Small intestine (tissue), 7 donors: ENCODE data around the gene AUTS2. TPM values are rescaled to one million over a fixed set of nuclear protein-coding genes. Genes with fewer than 3 reads are reported as not detected.

Experiments
- DNase-seq, 2 donors: peaks; one replicate each; pipeline versions ENCODE4 v3.0.0 to v3.0.0-alpha.2; 2013
- FAIRE-seq: peaks from 2 replicates; lab custom pipeline; 2012; peaks lifted over from hg19 to GRCh38; lab: Jason Lieb, UNC
- H3K27ac ChIP-seq, 3 donors: one replicate each; pipeline ENCODE4 v1.5.1; 2013; ENCODE audit warnings: low read length in 2 of 3, mild to moderate bottlenecking in 2 of 3, control low read depth in 1 of 3, inconsistent platforms in 1 of 3, low read depth in 1 of 3, moderate library complexity in 1 of 3
- H3K27me3 ChIP-seq, 3 donors: one replicate each; pipeline ENCODE4 v1.6.1; 2013; ENCODE audit warnings: low read length in 3 of 3, inconsistent platforms in 1 of 3; ENCODE audit not compliant: control insufficient read depth in 3 of 3, insufficient read depth in 3 of 3
- H3K36me3 ChIP-seq, 3 donors: one replicate each; pipeline ENCODE4 v1.6.1; 2013; ENCODE audit warnings: low read length in 3 of 3, inconsistent platforms in 1 of 3, low read depth in 1 of 3, mild to moderate bottlenecking in 1 of 3, moderate library complexity in 1 of 3; ENCODE audit not compliant: control insufficient read depth in 3 of 3, insufficient read depth in 2 of 3
- H3K4me1 ChIP-seq, 3 donors: one replicate each; pipeline ENCODE4 v1.6.1; 2013; ENCODE audit warnings: low read length in 2 of 3, inconsistent platforms in 1 of 3, low read depth in 1 of 3, mild to moderate bottlenecking in 1 of 3, moderate library complexity in 1 of 3; ENCODE audit not compliant: control insufficient read depth in 3 of 3, insufficient read depth in 2 of 3
- H3K4me3 ChIP-seq, 3 donors: one replicate each; pipeline ENCODE4 v1.5.1; 2013; ENCODE audit warnings: low read length in 3 of 3, control low read depth in 1 of 3, inconsistent platforms in 1 of 3, low read depth in 1 of 3, mild to moderate bottlenecking in 1 of 3, moderate library complexity in 1 of 3
- H3K9me3 ChIP-seq, 2 donors: one replicate each; pipeline ENCODE4 v1.6.1; 2013; ENCODE audit warnings: low read depth in 1 of 2, low read length in 1 of 2; ENCODE audit not compliant: control insufficient read depth in 2 of 2, insufficient read depth in 1 of 2
- WGBS, 3 donors: extraction: QIAGEN DNeasy Blood & Tissue Kit; methylation state at CpG; one replicate each; pipeline ENCODE4 v1.1.7; 2013; 5-methylcytosine and 5-hydroxymethylcytosine counted together
- polyA plus RNA-seq, 4 donors: library from polyadenylated mRNA; stranded (reverse) in 3 of 4; unstranded in 1 of 4; fragments of 200-250 nt in 3 of 4; fragments of 120-200 nt in 1 of 4; gene quantifications; one replicate each; pipeline versions ENCODE4 v1.2.1 to v1.2.3, GENCODE V29; 2013
- donor health status: healthy with polysubstance abuse.
- donor health status: control.
- donor health status: control.
- donor health status: Bipolar disorder and iron deficiency.
- donor health status: healthy.

Gene AUTS2
- polyA plus RNA-seq, 4 donors, result 4.9 to 43.5 (median 13.6) TPM

- H3K27me3 ChIP-seq, result no peaks in the 10 kb centered on the region
- no peak for DNase-seq
- FAIRE-seq, result no peak
- no peaks in the 10 kb centered on the region for H3K36me3 ChIP-seq
- no peak overlapping the region for H3K4me3 ChIP-seq
- H3K27ac ChIP-seq, result no peak overlapping the region
- H3K9me3 ChIP-seq, result no peaks in the 10 kb centered on the region
- peaks cover 0 to 47% (median 0%) of the 10 kb centered on the region in 3 donors for H3K4me1 ChIP-seq
Observed at GRCh38 chr7:69813637-69814240, 215.5 kb downstream of the AUTS2 start.

DNA sequence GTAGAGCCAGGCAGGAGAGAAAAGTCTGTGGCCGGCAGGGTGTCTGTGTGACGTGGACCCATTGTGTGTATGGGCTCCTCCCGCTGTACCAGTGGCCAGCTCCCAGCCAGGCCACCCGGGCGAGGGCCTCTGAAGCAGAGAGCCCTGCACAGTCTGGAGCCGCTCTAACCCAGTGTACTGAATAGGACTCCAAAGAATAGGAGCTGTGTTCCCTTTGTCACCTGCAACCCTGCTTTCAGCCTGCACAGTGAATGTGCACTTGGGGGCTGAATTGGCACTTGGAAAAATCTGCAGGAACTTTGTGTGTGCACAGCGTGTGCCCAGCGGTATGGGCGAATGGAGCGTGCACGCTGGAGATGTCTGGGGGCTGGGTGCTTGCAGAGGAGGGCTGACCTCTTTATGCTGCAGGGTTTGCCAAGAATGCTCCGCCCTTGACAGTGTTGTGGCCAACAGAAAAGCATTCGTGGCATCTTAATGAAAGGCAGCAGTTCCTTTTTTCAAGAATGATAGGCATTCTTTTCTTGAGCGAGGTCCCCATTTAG is 216.2 kb downstream of the AUTS2 start:
- 74 to 89% (median 87%) methylated on average over 14 of the region's 14 CpGs for WGBS, 3 donors
- FAIRE-seq (no peak), DNase-seq (no peak)
- no peaks in the 10 kb centered on the region for H3K27me3 ChIP-seq
- H3K4me1 ChIP-seq, result peaks cover 0 to 54% (median 0%) of the 10 kb centered on the region in 3 donors
- H3K9me3 ChIP-seq, result no peaks in the 10 kb centered on the region
- no peak overlapping the region for H3K4me3 ChIP-seq
- H3K36me3 ChIP-seq, result no peaks in the 10 kb centered on the region
- no peak overlapping the region for H3K27ac ChIP-seq

GRCh38 chr7:69816501-69816900 is 218.2 kb downstream of the AUTS2 start:
- H3K4me1 ChIP-seq, result peaks cover 0 to 51% (median 0%) of the 10 kb centered on the region in 3 donors
- FAIRE-seq (no peak), DNase-seq (peak in 1 of 2 donors; percentile 52)
- H3K27me3 ChIP-seq, result no peaks in the 10 kb centered on the region
- no peak overlapping the region for H3K4me3 ChIP-seq
- WGBS, 3 donors, result 76 to 89% (median 85%) methylated on average over 3 of the region's 3 CpGs
- H3K36me3 ChIP-seq, result no peaks in the 10 kb centered on the region
- H3K27ac ChIP-seq, result no peak overlapping the region
- H3K9me3 ChIP-seq, result peaks cover 0 to 2% of the 10 kb centered on the region in 2 donors

- Histone ChIP-seq H3K4me3 (no peak overlapping the region), H3K27ac (no peak overlapping the region), H3K36me3 (no peaks in the 10 kb centered on the region), H3K4me1 (peaks cover 0 to 47% (median under 1%) of the 10 kb centered on the region in 3 donors), H3K27me3 (no peaks in the 10 kb centered on the region), H3K9me3 (peaks cover 0 to 3% of the 10 kb centered on the region in 2 donors)
- WGBS, 3 donors, result 59 to 87% (median 82%) methylated on average over 2 of the region's 2 CpGs
- no peak for FAIRE-seq
- no peak for DNase-seq
Observed at GRCh38 chr7:69817121-69817520, 218.8 kb downstream of the AUTS2 start.

- DNase-seq (no peak), FAIRE-seq (no peak)
- H3K27ac ChIP-seq, result no peak overlapping the region
- H3K36me3 ChIP-seq, result no peaks in the 10 kb centered on the region
- no peaks in the 10 kb centered on the region for H3K27me3 ChIP-seq
- peaks cover 0 to 3% of the 10 kb centered on the region in 2 donors for H3K9me3 ChIP-seq
- 72 to 88% (median 86%) methylated on average over 5 of the region's 5 CpGs for WGBS, 3 donors
- H3K4me1 ChIP-seq, result peaks cover 0 to 39% (median 2%) of the 10 kb centered on the region in 3 donors
- H3K4me3 ChIP-seq, result no peak overlapping the region
Observed at GRCh38 chr7:69817841-69818635, 219.8 kb downstream of the AUTS2 start.

DNA sequence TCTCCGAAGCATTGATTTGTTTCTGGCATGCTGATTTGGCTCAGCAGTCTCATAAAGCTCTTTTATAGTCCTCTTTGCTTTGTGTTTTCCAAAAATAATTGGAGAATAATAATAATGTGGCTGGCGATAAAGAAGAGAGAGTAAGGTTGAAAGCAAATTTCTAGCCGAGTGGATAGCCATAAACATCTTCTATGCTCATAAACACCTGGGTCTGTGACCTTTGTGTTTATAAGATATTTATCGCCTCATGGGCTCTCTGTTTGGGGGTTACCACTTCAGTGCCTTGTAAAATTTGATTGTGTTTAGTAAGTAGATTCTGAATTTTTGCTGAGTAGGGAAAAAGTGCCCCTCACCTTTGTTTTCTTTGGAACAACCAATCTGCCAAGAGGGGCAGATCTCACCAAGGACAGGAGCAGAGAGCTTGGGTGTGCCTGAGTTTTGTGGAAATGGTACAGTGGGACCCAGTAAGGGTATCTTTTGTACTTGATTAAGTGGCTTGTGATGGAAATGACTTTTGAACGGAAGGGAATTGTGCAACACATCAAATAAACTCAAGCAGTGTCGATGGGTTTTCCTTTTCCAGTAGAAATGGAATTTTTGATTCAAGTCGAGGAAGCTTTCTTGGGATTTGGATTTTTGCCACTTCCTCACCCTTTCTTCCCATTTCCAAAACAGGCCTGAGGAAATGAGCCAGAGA is 220.5 kb downstream of the AUTS2 start:
- Histone ChIP-seq H3K9me3 (peaks cover 0 to 3% of the 10 kb centered on the region in 2 donors), H3K36me3 (no peaks in the 10 kb centered on the region), H3K4me1 (peaks cover 0 to 35% (median 2%) of the 10 kb centered on the region in 3 donors), H3K4me3 (no peak overlapping the region), H3K27ac (no peak overlapping the region), H3K27me3 (no peaks in the 10 kb centered on the region)
- WGBS, 3 donors, result 46 to 64% (median 49%) methylated on average over 7 of the region's 7 CpGs
- peak in 1 of 2 donors; percentile 62 for DNase-seq
- no peak for FAIRE-seq

DNA sequence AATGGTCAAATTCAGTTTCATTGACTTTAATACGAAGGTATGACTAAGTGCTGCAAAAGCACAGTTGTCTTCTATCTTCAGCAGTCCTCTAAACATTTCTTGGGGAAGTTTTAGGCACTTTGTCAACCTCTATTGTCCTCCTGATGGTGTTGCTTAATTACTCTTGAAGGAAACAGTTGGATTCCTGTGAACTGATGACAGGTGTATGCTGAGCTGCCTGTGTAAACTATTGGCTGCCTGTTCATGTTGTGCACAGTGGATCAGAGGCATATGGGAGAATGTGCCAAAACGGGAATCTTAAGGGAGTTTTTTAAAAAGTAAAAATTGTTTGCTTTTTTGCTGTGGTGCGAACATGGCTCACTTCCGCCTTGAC is 221.0 kb downstream of the AUTS2 start:
- H3K27ac ChIP-seq, result no peak overlapping the region
- WGBS, 3 donors, result 80 to 83% (median 82%) methylated on average over 4 of the region's 4 CpGs
- H3K36me3 ChIP-seq, result no peaks in the 10 kb centered on the region
- DNase-seq, result no peak
- H3K27me3 ChIP-seq, result no peaks in the 10 kb centered on the region
- H3K4me3 ChIP-seq, result no peak overlapping the region
- FAIRE-seq, result no peak
- peaks cover 0 to 3% of the 10 kb centered on the region in 2 donors for H3K9me3 ChIP-seq
- H3K4me1 ChIP-seq, result peaks cover 0 to 35% (median 2%) of the 10 kb centered on the region in 3 donors

DNA sequence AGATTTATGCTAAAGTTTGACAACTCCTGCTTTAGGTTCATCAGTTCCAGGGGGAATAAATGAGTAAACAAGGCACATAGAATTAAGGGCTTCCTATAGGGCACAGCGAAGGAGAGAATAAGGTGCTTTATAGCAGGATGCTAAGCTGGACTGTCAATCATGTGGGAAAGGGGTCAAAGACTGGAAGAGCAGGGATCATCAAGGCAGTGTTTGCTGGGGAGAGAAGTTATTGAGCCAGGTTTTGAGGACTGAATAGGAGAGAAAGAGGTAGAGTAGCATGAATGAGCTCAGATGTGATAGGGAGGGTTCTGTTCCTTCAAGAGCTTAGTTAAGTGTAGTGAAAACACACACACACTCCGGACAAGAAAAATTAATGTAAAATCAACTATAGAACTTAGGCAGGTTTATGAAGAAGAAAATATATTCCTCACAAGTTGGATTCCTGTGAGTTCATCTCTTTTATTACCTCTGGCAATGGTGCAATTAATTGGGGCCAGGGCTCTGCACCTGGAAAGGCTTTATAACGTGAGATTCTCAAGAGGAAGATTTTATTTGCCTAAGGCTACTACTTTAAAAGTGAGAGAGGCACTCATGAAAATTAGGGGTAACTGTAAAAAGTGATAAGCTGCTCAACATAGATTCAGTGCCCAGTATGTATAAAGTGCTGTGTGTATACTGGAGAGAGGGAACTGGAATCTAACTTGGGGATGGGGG is 222.4 kb downstream of the AUTS2 start:
- Histone ChIP-seq H3K27me3 (no peaks in the 10 kb centered on the region), H3K27ac (no peak overlapping the region), H3K36me3 (no peaks in the 10 kb centered on the region), H3K4me3 (no peak overlapping the region), H3K9me3 (peaks cover 0 to 3% of the 10 kb centered on the region in 2 donors), H3K4me1 (peaks cover 0 to 34% (median 2%) of the 10 kb centered on the region in 3 donors)
- 47 to 70% (median 51%) methylated on average over 3 of the region's 3 CpGs for WGBS, 3 donors
- DNase-seq (no peak), FAIRE-seq (no peak)
